HepG2 (cell line): ENCODE results near the gene ANO4.

Experiments
- BHLHE40 ChIP-seq: IDR thresholded peaks from 2 replicates; pipeline ENCODE4 v1.6.1; 2011; ENCODE audit warnings: low read length, improper control_type of control experiment
- FOXK2 ChIP-seq: fragments of 450-650 bp; IDR thresholded peaks from 2 replicates; pipeline ENCODE4 v1.6.1; 2016
- HOXD1 ChIP-seq: sonication (generic); formaldehyde crosslinking; IDR thresholded peaks from 2 replicates; pipeline ENCODE4 v1.5.0; 2020; ENCODE audit warnings: missing genetic modification reagents
- SMC3 ChIP-seq: IDR thresholded peaks from 2 replicates; pipeline ENCODE4 v1.6.1; 2011; ENCODE audit warnings: low read length, improper control_type of control experiment
- SUZ12 ChIP-seq: fragments of 150-350 bp; IDR thresholded peaks from 2 replicates; pipeline ENCODE4 v1.6.1; 2014; ENCODE audit warnings: low read depth, low read length
- XBP1 ChIP-seq: sonication (generic); formaldehyde crosslinking; IDR thresholded peaks from 2 replicates; pipeline ENCODE4 v1.5.0; 2020; ENCODE audit warnings: missing genetic modification reagents
- ZNF232 ChIP-seq: sonication (generic); formaldehyde crosslinking; IDR thresholded peaks from 2 replicates; pipeline ENCODE4 v1.4.0; 2020; ENCODE audit warnings: missing genetic modification reagents, borderline replicate concordance
- TF ChIP-seq, protein P1 (sequence below): sonication (generic); formaldehyde crosslinking; IDR thresholded peaks from 2 replicates; pipeline ENCODE4 v1.4.0; 2020; ENCODE audit warnings: mild to moderate bottlenecking, missing genetic modification reagents
- TF ChIP-seq, protein P2 (sequence below): sonication (generic); formaldehyde crosslinking; IDR thresholded peaks from one replicate; pipeline ENCODE4 v1.5.1; 2020; ENCODE audit warnings: mild to moderate bottlenecking, missing genetic modification reagents; ENCODE audit errors: not compliant biosample characterization

DNA sequence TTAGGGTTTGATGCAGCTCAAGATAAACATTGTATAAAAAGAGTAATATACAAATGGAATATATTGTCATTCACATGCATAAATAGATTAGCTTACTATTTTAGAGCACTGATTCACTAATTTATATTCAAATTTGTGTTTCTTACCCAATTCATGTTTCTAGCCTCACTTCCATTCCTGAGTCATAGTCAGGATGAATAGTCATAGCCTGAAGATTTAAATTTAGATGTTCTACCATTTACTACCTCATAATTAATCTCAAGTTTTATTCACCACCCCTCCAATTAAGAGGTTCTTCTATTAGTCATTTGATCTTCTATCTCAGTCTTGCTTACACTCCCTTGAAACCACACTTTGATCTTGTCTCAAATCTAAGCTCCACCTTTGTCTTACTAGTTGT, 38.7 kb downstream of the ANO4 start:
- TF ChIP-seq FOXK2 = no peak
- TF ChIP-seq HOXD1 (CRISPR knock-in tag) = no peak
- TF ChIP-seq, protein P1, sequence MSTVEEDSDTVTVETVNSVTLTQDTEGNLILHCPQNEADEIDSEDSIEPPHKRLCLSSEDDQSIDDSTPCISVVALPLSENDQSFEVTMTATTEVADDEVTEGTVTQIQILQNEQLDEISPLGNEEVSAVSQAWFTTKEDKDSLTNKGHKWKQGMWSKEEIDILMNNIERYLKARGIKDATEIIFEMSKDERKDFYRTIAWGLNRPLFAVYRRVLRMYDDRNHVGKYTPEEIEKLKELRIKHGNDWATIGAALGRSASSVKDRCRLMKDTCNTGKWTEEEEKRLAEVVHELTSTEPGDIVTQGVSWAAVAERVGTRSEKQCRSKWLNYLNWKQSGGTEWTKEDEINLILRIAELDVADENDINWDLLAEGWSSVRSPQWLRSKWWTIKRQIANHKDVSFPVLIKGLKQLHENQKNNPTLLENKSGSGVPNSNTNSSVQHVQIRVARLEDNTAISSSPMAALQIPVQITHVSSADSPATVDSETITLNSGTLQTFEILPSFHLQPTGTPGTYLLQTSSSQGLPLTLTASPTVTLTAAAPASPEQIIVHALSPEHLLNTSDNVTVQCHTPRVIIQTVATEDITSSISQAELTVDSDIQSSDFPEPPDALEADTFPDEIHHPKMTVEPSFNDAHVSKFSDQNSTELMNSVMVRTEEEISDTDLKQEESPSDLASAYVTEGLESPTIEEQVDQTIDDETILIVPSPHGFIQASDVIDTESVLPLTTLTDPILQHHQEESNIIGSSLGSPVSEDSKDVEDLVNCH = no peak
- TF ChIP-seq SMC3 = no peak
- TF ChIP-seq SUZ12 = no peak
- TF ChIP-seq ZNF232 (CRISPR knock-in tag) = no peak
- TF ChIP-seq BHLHE40 = no peak
- TF ChIP-seq, protein P2, sequence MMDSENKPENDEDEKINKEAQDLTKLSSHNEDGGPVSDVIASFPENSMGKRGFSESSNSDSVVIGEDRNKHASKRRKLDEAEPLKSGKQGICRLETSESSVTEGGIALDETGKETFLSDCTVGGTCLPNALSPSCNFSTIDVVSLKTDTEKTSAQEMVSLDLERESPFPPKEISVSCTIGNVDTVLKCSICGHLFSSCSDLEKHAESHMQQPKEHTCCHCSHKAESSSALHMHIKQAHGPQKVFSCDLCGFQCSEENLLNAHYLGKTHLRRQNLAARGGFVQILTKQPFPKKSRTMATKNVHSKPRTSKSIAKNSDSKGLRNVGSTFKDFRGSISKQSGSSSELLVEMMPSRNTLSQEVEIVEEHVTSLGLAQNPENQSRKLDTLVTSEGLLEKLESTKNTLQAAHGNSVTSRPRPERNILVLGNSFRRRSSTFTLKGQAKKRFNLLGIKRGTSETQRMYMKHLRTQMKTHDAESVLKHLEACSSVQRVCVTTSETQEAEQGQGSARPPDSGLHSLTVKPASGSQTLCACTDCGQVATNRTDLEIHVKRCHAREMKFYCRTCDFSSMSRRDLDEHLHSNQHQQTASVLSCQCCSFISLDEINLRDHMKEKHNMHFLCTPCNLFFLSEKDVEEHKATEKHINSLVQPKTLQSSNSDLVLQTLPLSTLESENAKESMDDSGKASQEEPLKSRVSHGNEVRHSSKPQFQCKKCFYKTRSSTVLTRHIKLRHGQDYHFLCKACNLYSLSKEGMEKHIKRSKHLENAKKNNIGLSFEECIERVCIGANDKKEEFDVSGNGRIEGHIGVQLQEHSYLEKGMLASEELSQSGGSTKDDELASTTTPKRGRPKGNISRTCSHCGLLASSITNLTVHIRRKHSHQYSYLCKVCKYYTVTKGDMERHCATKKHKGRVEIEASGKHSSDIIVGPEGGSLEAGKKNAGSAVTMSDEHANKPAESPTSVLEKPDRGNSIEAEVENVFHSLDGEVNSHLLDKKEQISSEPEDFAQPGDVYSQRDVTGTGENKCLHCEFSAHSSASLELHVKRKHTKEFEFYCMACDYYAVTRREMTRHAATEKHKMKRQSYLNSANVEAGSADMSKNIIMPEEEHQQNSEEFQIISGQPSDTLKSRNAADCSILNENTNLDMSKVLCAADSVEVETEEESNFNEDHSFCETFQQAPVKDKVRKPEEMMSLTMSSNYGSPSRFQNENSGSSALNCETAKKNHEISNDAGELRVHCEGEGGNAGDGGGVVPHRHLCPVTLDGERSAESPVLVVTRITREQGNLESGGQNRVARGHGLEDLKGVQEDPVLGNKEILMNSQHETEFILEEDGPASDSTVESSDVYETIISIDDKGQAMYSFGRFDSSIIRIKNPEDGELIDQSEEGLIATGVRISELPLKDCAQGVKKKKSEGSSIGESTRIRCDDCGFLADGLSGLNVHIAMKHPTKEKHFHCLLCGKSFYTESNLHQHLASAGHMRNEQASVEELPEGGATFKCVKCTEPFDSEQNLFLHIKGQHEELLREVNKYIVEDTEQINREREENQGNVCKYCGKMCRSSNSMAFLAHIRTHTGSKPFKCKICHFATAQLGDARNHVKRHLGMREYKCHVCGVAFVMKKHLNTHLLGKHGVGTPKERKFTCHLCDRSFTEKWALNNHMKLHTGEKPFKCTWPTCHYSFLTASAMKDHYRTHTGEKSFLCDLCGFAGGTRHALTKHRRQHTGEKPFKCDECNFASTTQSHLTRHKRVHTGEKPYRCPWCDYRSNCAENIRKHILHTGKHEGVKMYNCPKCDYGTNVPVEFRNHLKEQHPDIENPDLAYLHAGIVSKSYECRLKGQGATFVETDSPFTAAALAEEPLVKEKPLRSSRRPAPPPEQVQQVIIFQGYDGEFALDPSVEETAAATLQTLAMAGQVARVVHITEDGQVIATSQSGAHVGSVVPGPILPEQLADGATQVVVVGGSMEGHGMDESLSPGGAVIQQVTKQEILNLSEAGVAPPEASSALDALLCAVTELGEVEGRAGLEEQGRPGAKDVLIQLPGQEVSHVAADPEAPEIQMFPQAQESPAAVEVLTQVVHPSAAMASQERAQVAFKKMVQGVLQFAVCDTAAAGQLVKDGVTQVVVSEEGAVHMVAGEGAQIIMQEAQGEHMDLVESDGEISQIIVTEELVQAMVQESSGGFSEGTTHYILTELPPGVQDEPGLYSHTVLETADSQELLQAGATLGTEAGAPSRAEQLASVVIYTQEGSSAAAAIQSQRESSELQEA (CRISPR knock-in tag) = no peak
- no peak for TF ChIP-seq XBP1 (CRISPR knock-in tag)
